ENCODE measurements around the gene KRI1.

The KRI1 gene

DNA sequence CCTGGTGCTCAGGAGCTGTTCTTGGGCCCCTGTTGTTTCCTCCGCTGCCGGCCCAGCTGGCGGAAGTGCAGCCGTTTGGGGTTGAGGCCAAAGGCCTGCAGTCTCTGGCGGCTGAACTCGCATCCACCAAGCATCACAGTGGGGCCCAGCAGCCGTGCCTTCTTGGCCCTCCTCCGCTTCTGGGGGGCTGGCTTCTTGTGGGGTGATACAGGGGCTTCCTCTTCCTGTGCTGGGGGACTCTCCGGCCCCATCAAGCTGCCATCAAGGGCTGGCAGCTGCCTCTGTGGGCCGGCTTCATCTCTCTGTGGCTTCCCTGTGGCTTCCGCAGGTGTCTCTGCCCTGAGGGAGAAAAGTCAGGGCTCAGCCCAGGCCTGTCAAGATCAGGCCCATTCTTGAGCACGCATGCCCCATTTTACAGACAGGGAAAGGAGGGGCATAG lies 11.8 kb downstream of the KRI1 start:
- Histone ChIP-seq H3K27me3 (ENCODE audit: low read length) (no peaks in the 10 kb centered on the region), H3K9ac (ENCODE audit: low read length) (peak overlapping the region; percentile 42), H3K4me3 (ENCODE audit: insufficient read depth, low read length, poor library complexity, severe bottlenecking) (no peak overlapping the region), H3K9me2 (replicated peaks; ENCODE audit: insufficient read depth, low read length) (no peaks in the 10 kb centered on the region), H3F3A (ENCODE audit: insufficient read depth) (peaks cover 36% of the 10 kb centered on the region), H3K79me2 (ENCODE audit: insufficient read depth, low read length) (no peaks in the 10 kb centered on the region), H3K9me3 (ENCODE audit: insufficient read depth, low read length) (no peaks in the 10 kb centered on the region), H3K4me2 (ENCODE audit: low read depth, low read length, poor library complexity, severe bottlenecking) (peak overlapping the region; percentile 47), H3K36me3 (ENCODE audit: low read length) (peaks cover 3% of the 10 kb centered on the region; the same call in 1 of the 2 replicates), H2AFZ (ENCODE audit: low read depth, low read length, severe bottlenecking) (no peak overlapping the region), H4K20me1 (ENCODE audit: low read depth, low read length) (no peaks in the 10 kb centered on the region; the same call in 1 of the 2 replicates), H3K27ac (ENCODE audit: low read depth, low read length) (peak overlapping the region; percentile 93)
- no peak for TF ChIP-seq EZH2phosphoT487 (conservative IDR thresholded peaks at IDR 0.05; ENCODE audit: low read length)
- TF ChIP-seq, protein P1, sequence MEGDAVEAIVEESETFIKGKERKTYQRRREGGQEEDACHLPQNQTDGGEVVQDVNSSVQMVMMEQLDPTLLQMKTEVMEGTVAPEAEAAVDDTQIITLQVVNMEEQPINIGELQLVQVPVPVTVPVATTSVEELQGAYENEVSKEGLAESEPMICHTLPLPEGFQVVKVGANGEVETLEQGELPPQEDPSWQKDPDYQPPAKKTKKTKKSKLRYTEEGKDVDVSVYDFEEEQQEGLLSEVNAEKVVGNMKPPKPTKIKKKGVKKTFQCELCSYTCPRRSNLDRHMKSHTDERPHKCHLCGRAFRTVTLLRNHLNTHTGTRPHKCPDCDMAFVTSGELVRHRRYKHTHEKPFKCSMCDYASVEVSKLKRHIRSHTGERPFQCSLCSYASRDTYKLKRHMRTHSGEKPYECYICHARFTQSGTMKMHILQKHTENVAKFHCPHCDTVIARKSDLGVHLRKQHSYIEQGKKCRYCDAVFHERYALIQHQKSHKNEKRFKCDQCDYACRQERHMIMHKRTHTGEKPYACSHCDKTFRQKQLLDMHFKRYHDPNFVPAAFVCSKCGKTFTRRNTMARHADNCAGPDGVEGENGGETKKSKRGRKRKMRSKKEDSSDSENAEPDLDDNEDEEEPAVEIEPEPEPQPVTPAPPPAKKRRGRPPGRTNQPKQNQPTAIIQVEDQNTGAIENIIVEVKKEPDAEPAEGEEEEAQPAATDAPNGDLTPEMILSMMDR (IDR thresholded peaks at IDR 0.05; ENCODE audit: insufficient read depth, low read length, poor library complexity, severe bottlenecking), result no peak

DNA sequence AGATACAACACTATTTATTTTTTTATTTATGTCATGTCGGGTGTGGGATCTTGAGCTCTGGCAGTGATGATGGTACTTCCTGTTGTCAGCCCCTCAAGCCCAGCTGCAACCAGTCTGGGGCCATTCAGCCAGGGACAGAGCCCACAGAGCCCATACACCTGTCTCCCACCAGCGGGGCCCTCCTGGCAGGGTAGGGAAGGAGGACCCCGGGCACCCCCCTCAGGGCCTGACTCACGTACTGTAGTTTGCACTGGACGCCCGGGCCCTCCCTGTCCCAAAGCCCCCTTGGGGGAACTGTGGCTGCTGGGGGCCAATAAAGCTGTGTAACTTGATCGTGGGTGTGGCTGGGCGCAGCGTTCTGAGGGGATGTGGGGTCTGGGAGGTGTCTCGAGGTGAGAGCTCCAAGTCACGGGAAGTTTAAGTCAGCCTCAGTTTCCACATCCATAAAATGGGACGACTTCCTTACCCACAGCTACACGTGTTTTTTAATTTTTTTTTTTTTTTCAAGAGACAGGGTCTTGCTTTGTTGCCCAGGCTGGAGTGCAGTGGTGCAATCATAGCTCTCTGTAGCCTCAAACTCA lies 12.6 kb downstream of the KRI1 start:
- TF ChIP-seq EZH2phosphoT487 (conservative IDR thresholded peaks at IDR 0.05; ENCODE audit: low read length), result no peak
- TF ChIP-seq, protein P1 (IDR thresholded peaks at IDR 0.05; ENCODE audit: insufficient read depth, low read length, poor library complexity, severe bottlenecking), result no peak
- H3K36me3 ChIP-seq (ENCODE audit: low read length), result peaks cover 3% of the 10 kb centered on the region; the same call in 1 of the 2 replicates
- no peaks in the 10 kb centered on the region for H3K9me3 ChIP-seq (ENCODE audit: insufficient read depth, low read length)
- no peak overlapping the region for H3K4me3 ChIP-seq (ENCODE audit: insufficient read depth, low read length, poor library complexity, severe bottlenecking)
- peaks cover 36% of the 10 kb centered on the region for H3F3A ChIP-seq (ENCODE audit: insufficient read depth)
- no peak overlapping the region for H2AFZ ChIP-seq (ENCODE audit: low read depth, low read length, severe bottlenecking)
- no peaks in the 10 kb centered on the region for H3K27me3 ChIP-seq (ENCODE audit: low read length)
- H3K9me2 ChIP-seq (replicated peaks; ENCODE audit: insufficient read depth, low read length), result no peaks in the 10 kb centered on the region
- peak overlapping the region; percentile 42; the same call in 1 of the 2 replicates for H3K9ac ChIP-seq (ENCODE audit: low read length)
- peak overlapping the region; percentile 93 for H3K27ac ChIP-seq (ENCODE audit: low read depth, low read length)
- no peaks in the 10 kb centered on the region; the same call in 1 of the 2 replicates for H4K20me1 ChIP-seq (ENCODE audit: low read depth, low read length)
- no peaks in the 10 kb centered on the region for H3K79me2 ChIP-seq (ENCODE audit: insufficient read depth, low read length)
- H3K4me2 ChIP-seq (ENCODE audit: low read depth, low read length, poor library complexity, severe bottlenecking), result peak overlapping the region; percentile 47

DNA sequence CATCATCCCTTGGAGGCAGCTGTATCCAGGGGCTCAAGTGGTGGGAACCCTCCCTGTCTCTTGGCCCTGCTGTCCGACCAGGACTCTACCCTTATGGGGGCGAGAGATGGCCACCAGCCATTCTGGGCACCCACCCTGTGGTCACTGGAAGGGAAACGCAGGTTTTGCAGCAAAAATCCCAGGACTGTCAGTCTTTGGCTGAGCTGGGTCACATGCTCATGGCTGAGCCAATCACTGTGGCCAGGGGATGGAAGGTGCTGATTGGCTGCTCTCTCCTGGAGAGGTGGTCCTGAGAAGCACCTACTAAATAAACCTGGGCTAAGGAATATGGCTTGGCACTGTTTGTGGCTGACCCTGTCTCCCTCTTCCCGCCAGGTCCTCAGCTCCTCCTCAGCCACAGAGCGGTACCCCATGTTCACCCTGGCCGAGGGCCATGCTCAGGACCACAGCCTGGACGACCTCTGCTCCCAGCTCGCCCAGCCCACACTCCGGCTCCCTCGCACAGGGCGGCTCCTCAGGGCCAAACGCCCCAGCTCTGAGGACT lies 13.2 kb downstream of the KRI1 start:
- Histone ChIP-seq H3K27me3 (ENCODE audit: low read length) (no peaks in the 10 kb centered on the region), H3K4me2 (ENCODE audit: low read depth, low read length, poor library complexity, severe bottlenecking) (no peak overlapping the region), H3K9me3 (ENCODE audit: insufficient read depth, low read length) (no peaks in the 10 kb centered on the region), H3K27ac (ENCODE audit: low read depth, low read length) (peak overlapping the region; percentile 93), H4K20me1 (ENCODE audit: low read depth, low read length) (no peaks in the 10 kb centered on the region; the same call in 1 of the 2 replicates), H3K9me2 (replicated peaks; ENCODE audit: insufficient read depth, low read length) (no peaks in the 10 kb centered on the region), H3K4me3 (ENCODE audit: insufficient read depth, low read length, poor library complexity, severe bottlenecking) (no peak overlapping the region), H3K79me2 (ENCODE audit: insufficient read depth, low read length) (no peaks in the 10 kb centered on the region), H3F3A (ENCODE audit: insufficient read depth) (peaks cover 36% of the 10 kb centered on the region), H3K36me3 (ENCODE audit: low read length) (peaks cover 3% of the 10 kb centered on the region; the same call in 1 of the 2 replicates), H2AFZ (ENCODE audit: low read depth, low read length, severe bottlenecking) (no peak overlapping the region), H3K9ac (ENCODE audit: low read length) (no peak overlapping the region)
- TF ChIP-seq EZH2phosphoT487 (conservative IDR thresholded peaks at IDR 0.05; ENCODE audit: low read length), result no peak
- TF ChIP-seq, protein P1 (IDR thresholded peaks at IDR 0.05; ENCODE audit: insufficient read depth, low read length, poor library complexity, severe bottlenecking), result no peak
